Activated CD4-positive, alpha-beta T cell treated with anti-CD3 and anti-CD28 coated beads for 48 hours (primary cell): ENCODE measurements around the gene ARRDC1.
A peak's percentile ranks its signal among the peaks of the same experiment; 100 is the strongest.
"Not testable (repeated sequence)": the region's sequence is repeated elsewhere in the genome, so short reads cannot be mapped to it uniquely, and the experiment has no call there.

ENCODE experiments used
- DNase-seq: peaks from one replicate; pipeline ENCODE4 v3.0.0-alpha.2; 2020

The ARRDC1 gene, protein sequence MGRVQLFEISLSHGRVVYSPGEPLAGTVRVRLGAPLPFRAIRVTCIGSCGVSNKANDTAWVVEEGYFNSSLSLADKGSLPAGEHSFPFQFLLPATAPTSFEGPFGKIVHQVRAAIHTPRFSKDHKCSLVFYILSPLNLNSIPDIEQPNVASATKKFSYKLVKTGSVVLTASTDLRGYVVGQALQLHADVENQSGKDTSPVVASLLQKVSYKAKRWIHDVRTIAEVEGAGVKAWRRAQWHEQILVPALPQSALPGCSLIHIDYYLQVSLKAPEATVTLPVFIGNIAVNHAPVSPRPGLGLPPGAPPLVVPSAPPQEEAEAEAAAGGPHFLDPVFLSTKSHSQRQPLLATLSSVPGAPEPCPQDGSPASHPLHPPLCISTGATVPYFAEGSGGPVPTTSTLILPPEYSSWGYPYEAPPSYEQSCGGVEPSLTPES

DNA sequence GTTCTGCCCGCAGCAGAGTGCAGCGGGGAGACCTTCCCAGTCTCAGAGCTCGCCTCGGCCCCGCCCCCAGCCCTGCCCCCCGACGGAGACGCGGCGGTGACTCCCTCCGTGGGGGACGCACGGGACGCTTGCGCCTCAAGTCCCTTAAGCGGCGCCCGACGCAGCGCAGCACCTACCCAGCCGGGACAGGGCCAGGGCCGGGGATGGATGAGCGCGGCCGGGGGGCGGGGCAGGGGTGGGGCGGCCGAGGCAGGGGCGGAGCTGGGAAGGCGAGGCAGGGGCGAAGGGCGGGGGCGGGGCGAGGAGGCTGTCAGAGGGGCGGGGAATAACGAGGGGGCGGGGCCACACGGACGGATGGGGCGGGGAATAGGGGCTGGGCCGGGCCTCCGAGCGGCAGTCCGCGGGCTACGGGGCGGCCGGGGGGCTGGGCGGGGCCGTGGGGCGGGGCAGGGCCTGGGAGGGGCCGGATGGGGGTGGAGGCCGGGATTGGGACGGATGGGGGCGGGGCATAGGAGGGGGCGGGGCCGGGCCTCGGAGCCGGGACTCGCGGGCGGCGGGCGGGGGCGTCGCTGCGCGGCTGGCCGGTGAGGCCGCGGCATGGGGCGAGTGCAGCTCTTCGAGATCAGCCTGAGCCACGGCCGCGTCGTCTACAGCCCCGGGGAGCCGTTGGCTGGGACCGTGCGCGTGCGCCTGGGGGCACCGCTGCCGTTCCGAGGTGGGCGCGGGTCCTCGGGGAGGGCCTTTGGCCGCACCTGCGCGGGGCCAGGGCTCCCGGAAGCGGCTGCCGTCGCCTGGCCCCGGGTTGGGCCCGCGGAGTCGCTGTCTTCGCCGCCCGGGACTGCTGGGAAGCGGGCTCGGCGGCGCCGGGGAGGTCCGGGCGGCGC lies at the start of gene ARRDC1:
TSS of gene ARRDC1 (plus strand) at position 566 of the 884 bp plus-strand sequence. CDS start at position 598, 32 bp downstream.
- peak; percentile 93 for DNase-seq

DNA sequence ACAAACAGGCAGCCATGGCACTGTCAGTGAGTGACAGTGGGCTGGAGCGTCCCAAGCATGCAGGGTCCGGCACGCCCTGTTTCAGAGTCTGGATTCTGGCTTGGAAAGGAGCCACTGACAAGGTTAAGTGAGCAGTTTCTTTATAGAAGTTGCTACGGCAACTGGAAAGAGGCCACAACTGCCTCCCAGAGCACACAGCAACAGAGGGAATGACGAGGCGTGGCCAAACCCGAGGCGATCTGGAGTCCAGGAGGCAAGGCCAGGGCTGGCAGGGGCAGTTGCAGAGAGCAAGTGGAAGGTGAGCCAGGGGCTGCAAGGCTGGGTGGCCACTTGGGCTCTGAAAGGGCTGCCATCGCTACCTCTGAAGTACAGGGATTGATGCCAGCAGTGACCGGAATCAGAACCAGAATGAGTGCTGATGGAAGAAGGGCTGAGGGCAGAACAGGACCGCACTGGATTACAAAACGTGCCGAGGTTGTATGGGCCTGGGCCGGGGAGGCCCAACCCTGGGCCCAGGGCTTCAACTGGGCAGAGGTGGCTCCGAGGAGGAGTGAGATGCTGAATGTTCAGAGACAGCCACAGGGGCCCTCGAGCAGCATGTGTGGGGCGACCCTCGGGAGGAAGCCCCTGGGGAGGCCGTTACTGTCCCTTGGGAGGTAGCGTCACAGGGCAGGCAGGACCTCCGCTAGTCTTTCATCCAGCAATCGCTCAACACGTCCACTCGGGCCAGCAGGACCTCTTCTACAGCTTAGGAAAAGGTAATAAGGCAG lies 49.2 kb upstream of the ARRDC1 start:
- no peak for DNase-seq

DNA sequence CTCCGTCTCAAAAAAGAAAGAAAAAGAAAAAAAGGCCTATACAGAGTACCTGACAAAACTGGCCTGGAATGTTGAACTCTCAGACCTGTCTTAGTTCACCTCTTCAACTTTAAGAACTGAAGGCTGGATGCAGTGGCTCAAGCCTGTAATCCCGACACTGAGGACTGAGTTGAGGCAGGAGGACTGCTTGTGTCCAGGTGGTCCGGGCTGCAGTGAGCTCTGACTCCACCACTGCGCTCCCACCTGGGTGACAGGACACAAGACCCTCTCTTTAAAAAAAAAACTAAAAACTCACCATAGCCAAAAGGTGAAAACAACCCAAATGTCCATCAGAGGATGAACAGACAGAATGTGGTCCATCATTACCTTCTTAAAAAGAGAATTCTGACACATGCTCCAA lies 47.4 kb upstream of the ARRDC1 start:
- DNase-seq: no peak

DNA sequence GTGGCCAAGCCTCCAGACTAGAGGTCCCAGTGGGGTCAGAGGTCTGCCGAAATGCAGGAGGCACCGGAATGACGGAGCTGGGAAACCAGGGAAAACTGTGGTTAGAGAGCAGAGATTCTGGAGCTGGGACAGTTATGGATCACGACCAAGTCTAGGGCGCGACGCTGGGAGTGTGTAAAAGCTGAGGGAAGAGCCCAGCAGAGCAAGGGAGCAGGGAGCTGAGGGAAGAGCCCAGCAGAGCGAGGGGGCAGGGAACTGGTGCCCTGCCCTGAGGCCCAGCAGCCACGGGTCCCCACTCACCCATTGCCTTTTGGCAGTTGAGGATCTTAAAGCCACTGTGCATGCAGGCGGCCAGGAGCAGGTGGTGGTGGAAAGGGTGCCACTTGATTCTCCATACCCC lies 41.4 kb upstream of the ARRDC1 start:
- no peak for DNase-seq

DNA sequence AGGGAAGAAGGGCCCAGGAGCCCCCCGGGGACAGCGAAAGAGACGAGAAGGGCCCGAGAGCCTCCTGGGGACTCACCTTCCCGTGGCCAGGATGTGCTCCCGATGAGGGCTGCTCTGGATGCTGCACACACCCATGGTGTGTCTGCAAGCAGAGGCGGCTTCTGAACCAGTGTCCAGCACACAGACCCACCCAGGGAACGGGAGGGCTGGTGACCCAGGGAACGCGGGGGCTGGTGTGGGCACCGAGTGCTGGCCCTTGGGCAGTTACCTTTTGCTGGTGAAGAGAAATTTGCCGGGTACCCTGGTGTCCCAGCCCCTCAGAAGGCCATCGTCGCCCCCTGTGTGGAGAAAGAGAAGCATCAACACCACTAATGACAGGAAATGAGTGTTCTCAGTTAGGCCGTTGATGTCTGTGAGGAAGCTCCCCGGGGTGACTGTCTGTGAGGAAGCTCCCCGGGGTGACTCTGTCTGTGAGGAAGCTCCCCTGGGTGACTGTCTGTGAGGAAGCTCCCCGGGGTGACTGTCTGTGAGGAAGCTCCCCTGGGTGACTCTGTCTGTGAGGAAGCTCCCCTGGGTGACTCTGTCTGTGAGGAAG lies 40.6 kb upstream of the ARRDC1 start:
- DNase-seq: no peak

DNA sequence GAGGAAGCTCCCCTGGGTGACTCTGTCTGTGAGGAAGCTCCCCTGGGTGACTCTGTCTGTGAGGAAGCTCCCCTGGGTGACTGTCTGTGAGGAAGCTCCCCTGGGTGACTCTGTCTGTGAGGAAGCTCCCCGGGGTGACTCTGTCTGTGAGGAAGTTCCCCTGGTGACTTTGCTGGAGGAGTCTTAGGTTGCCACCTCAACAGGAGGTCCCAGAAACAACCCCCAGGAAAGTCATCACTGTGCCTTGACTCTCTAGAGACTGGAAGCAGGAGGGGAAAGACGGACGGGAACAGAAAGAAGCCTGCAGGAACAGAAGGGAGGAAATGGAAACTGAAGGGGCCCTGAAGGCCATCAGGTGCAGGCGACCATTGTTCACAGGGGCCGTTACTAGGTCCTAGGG lies 37.0 kb upstream of the ARRDC1 start:
- not testable (repeated sequence) for DNase-seq

DNA sequence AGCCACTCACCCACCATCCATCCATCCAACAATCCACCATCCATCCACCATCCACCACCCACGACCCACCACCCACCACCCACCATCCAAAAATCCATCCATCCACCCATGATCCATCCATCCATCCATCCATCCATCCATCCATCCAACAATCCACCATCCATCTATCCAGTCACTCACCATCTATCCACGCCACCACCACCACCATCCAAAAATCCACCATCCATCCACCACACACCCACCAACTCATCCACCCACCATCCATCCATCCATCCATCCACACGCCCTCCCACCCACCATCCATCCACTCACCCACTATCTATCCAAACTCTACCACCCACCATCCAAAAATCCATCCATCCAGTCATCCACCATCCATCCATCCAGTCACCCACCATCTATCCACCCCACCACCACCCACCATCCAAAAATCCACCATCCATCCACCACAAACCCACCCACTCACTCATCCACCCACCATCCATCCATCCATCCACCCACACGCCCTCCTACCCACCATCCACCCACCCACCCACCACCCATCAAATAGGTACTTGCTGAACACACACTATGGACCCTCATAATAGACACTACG lies 35.8 kb upstream of the ARRDC1 start:
- DNase-seq: no peak

DNA sequence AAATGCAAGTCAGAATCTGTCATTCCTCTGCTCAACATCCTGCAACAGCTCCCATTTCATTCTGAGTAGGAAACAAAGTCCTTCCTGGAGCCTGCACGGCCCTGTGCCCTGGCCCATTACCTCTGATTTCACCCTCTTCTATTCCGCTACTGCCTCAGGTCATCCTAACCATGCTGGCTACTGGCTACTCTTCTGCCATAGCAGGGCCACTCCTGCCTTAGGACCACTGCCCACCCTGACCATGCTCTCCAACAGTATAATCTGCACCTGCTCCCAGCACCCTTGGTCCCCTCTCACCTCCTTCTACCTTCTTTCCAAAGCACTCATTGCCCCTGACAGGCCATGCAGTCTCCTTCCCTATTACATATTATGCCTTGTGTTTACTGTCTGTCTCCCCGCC lies 34.9 kb upstream of the ARRDC1 start:
- no peak for DNase-seq

DNA sequence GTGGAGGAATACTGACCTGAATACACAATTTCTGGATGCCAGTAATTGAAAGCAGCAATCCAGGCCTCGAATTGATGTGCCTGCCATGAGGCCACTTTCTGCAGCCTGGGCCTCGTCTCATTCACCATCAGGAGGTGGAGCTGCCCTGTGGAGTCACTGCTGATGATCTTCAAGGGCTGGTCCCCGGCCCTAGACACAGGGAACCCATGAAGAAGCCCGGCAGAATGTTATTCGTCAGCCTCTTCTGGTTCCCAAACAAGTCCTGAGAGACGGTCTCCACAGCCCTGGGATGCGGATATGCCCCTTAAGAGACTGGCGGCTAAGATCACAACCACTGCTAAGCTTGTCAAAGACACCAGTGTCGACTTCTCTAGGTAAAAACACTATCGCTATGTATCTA lies 31.3 kb upstream of the ARRDC1 start:
- DNase-seq: no peak

DNA sequence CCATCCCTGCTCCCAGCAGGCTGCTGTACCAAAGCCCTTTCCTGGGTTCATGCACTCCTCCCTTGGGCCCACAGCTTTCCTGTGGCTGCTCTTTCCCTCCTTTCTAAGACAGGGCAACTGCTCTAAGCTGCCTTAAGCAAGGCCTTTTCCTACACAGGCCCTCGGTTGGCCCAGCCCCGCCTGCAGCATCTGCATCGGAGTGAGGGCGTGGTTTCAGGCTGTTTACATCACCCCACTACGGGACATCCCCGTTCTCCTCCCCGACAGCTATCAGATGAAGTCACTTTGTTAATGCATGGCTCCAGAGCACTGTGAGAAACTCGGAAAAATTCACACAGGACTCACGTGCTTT lies 30.1 kb upstream of the ARRDC1 start:
- DNase-seq: peak; percentile 27

DNA sequence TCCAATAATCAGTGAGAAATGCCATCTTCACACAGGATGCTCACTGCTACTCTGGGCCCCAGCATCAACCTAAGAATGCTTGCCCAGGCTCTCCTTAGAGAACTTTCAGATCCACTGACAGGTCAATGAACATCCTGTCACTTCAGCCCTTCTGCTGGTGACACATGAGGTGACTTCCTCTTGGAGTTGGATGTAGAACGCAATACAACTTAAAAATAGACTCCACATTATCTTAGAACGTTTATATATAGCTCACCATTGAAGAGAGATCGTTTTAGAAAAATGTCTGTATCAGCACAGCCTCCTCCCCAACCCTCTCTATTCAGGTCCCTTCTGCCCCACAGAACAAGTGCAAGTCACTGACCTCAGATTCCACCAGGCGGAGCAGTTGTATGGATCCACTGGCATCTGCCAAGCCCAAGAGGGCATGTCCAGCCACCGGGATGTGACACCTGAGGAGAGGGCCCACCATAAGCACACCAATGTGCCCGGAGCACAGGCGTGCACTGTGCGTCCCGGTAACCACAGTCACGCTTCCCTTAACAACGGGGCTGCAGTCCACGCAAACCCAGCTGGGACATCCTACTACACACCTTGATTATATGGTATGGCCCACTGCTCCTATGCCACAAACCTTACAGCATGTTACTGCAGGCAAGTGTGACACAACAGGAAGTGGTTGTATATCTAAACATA lies 29.6 kb upstream of the ARRDC1 start:
- DNase-seq: no peak

DNA sequence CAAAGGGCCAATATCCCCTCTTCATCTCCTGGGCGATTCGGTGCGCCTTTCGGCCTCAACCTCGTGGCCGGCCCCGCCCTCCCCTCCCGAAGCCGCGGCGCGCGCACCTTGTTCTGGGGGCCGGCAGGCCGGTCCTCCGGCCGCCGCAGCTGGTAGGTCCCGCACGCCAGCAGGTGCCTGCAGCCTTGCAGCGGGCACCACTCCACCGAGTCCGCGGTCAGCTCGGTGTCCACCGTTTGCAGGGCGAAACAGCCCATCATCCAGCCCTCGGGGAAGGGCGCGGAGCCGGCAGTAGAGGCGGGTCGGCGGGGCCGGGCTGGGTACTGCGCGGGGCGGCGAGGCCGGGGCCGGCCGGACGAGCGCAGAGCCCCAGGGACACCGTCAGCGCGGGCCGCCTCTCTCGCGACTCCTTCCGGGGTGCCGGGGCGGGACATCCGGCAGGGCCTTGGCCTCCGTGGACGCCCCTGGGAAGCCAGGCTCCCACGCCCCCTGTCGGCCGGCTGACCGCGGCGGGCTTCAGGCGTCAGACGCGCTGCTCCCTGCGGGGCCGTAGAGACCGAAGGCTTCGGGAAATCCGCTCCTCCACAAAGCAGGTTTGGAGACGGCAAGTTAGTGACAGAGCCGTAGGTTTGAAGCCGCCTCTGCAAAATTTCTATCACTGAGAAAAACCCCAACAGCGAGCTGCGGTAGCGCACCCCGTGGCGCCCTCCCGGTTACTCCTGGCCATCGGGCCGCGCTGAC lies 26.8 kb upstream of the ARRDC1 start, which contains the start of gene DPH7:
TSS of gene DPH7 (minus strand) at position 408 of the 741 bp plus-strand sequence. CDS start at position 260, 148 bp downstream.
- DNase-seq: peak; percentile 98

DNA sequence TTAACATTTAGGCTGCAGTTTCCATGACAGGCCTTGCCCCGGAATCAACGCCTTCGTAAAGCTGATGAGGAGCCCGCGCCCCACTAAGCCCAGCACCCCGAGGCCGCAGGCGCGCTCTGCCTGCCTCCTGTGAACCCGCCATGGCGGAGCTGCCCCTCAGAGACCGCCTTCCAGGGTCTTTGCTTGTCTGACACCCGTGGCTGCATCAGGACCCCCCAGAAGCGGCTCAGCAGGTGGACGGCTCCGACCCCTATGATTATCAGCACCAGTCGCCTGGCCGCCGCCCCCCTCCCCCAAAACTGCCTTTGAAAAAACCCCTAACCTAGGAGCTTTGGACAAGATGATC lies 26.3 kb upstream of the ARRDC1 start:
- DNase-seq: no peak

DNA sequence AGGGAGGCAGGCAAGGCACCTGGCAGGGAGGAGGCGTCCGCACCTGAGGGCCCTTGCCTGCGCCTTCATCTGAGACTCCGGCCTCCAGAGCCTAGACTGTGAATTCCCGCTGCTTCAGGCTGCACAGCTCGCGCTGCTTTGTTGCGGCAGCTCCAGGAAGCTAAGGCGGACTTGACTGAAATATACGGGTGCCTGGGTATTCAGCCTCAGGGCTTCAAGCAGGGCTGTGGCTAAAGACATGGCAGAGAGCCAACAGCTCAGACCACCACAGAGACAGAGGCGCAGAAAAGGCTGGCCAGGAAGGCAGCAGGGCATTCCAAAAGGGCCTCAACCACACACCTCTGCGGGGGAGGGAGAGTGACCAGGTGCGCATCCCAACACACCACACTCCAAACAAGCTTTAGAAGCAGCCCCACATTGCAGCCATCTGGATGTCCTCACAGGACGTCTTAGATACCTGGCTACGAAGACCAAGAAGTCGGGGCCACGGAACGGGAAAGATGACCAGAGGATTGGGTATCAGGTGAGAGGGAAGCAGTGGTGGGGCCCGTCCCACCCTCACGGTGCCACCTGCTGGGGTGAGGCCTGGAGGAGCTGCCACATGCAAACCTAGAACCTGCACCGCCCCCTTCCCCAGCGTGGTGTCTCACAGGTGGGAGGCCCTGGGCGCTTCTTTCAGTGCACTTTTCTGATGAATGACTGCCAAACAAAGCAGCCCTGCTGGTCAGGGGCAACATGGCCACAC lies 25.1 kb upstream of the ARRDC1 start:
- no peak for DNase-seq

DNA sequence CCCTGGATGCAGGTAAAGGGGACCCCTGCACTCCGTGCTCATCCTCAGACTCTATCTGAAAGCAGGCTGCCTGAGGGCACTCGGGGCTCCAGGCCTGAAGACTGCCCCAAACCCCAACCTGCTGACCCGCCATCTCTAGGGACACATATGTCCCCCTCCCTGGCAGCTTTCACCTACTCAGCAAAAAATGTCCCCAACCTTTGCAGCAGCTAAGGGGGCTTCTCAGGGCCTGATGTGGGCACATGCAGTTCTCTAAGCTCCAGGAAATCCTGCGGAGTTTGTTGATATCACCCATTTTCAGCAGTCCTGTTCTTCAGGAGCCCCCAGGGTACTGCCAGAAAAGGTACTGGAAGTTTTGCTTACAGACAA lies 24.5 kb upstream of the ARRDC1 start:
- DNase-seq: no peak

DNA sequence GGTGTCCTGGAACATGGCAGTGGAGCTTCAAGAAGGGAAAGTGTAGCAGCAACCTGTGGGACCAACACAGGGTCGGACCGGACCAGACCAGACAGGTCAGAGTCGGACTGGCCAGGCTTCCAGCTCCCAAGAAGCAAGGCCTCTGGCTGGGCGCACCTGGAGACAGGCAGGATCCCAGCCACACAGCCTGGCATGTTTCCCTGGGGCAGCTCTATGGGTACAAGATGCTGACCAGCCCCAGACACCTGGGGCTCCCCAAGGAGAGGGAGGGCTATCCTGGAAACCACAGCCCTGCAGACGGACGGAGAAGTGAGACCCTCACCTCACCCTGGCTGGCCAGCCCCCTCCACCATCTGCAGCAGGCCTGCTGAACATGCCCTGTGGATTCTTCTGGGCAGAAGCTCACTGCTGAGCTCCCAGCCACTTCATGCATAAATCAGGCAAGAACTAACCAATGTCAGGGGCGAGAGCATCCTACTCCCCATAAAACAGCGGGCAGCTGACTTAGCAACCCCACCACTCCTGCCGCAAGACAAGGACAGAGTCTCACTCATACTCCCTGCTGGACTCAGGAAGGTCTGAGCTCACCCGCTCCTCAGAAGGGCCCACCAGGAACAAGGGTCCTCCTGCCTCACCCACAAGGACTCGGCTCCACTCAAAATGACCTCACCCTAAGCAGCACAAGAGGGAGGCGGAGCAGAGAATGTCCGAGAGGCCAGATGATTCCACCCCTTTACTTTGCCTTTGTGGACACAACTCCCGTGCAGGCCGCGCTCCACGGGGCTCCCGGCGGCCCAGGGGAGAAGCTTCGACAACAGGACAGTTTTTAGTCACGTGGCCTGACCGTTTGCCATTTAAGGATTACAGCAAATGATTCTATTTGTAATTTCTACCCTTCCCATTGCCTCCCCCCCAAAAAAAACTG lies 23.9 kb upstream of the ARRDC1 start:
- no peak for DNase-seq

DNA sequence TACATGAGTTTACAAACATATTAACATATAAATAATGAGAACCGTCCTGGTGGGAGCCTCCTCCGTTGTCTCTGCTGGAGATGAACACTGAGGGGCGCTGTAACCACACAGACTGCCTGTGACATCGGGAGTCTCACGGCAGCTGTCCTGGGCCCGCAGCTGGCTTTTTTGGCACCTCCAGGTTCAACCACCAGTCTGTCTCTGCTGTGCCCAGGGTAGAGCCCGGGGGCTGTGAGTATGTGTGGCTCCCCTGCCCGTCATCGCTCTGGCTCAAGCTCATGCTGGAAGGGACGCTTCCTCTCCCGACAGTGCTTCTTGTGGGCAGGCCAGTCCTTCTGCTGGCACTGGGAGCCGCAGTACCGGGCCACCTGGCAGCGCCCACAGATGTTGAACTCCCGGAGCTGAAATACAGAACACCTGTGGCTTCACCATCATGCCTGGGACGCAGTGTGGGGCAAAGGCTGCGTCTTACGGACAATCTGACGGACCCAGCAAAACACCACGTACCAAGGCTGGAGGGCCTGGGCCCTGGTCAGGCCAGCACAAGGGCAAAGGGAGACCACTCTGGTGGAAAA lies 23.1 kb upstream of the ARRDC1 start:
- DNase-seq: no peak

DNA sequence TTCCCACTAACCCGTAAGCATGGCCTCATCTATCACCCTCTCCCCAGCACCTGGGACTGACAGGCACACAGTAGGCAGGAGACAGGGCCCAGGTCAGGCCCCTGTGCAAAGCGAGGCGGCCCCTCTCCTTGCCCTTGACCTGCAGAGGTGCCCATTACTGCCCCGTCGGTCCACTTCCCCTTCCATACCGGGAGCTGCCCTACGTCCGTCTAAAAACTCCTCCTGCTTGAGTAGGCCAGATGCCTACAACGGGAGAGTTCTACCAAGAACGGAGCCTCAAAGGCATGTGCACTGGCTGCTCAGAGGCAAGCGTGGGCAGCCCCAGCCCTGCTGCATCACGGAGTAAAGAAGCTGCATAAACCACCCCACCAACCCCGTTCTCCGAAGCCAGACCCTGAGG lies 22.1 kb upstream of the ARRDC1 start:
- DNase-seq: no peak

DNA sequence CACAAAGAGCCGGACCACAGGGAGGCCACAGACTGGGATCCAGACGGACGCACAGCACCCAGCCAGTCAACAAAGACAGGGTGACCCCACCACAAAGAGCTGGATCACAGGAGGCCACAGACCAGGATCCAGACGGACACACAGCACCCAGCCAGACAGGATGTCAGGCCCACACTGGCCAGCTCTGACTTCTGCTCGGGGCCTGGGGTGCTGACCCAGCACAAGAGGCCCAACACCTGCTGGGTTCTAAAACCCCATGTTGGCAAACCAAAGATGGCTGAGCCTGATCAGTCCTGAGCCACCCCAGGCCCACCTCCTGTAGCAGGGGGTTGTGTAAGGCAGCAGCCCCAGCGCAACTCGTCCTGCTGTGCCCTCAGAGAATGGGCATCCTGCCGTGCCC lies 21.5 kb upstream of the ARRDC1 start:
- DNase-seq: no peak
